NCI-H1417 (cell line): ENCODE measurements around the gene CES1.
"Not testable (repeated sequence)": the region's sequence is repeated elsewhere in the genome, so short reads cannot be mapped to it uniquely, and the experiment has no call there.

Experiments
- DNase-seq, 3 experiments: peaks; one replicate each; lab custom pipeline; 2025; lab: John Stamatoyannopoulos, UW

Gene CES1

GRCh38 chr16:55830658-55831294 is 2.1 kb downstream of the CES1 start:
- no peak for DNase-seq

GRCh38 chr16:55829232-55829631 is 3.7 kb downstream of the CES1 start:
- DNase-seq = not testable (repeated sequence)

- DNase-seq = no peak
Measured at GRCh38 chr16:55828680-55829079, 4.2 kb downstream of the CES1 start.

- no peak for DNase-seq
Measured at GRCh38 chr16:55825115-55825728, 7.7 kb downstream of the CES1 start.

GRCh38 chr16:55824473-55825000 is 8.4 kb downstream of the CES1 start:
- no peak for DNase-seq

DNA sequence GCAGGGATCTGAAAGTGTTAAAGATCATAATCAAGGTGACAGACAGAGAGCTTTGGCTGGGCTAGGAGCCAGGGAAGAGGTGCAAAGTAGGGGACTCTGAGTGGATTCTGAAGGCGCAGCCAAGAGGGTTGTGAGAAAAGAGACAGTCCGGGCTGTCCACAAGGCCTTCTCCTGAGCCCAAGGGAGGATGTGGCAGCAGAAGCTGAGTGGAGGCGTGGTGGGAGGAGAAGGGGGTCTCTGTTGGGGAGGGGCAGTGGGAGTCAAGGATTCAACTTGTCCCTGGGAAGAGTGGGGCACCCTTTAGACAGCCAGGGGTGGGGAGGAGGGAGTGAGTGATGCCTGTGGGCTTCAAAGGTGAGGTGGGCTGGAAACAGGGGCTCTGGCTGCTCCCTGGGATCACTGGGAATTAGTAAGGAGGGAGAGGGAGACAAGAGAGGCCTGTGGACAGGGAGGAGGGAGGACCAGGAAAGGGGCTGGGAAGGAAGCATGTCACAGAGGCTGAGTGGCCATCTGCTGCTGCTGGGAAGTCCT is 10.6 kb downstream of the CES1 start:
- DNase-seq = no peak

- no peak for DNase-seq
Measured at GRCh38 chr16:55821210-55821609, 11.7 kb downstream of the CES1 start.

DNA sequence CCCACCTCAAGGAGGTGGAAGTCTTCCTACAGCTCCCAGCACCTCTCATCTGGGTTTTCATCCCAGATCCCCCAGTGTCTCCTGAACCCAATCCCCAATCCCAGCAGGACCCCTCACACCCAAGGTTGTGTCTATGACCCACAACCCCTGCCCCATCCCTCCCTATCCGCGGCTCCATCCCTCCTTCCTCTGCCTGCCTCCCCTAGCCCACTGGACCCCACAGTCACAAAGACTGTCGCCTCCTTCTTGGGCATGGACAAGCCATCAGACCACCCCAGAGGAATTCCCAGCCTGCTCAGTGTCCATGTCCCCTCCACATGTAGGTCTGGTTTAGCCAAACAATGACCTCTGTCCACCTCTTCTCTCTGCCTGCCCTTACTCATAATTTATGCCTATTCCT is 12.3 kb downstream of the CES1 start:
- DNase-seq = no peak

DNA sequence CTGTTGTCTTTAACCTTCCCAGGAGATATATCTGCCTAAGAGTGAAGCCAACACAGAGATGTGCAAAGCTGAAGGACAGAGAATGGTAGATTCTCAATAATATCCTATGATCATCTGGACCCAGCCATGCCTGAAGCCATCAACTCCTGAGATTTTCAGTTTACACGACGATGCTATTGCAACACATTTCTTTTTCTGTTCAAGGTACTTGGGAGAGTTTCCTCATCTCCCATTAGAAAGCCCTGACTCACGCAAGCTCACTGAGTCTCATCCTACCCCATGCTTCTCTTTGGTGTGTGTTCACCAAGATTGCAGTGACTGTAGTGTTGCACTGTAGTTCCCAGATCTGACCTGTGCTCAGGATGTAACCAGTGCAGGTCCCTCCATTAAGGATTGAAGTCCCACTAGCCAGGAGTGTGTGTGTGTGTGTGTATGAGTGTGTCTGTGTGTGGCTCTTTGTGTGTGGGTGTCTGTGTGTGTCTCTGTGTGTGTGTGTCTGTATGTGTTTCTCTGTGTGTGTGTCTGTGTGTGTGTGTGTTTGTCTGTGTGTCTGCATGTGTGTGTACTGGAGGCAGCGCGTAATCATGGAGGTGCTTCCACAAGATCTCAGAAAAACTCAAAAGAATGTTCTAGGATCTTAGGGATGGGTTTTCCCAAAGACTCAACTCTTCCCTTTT is 15.5 kb downstream of the CES1 start:
- DNase-seq = no peak

DNA sequence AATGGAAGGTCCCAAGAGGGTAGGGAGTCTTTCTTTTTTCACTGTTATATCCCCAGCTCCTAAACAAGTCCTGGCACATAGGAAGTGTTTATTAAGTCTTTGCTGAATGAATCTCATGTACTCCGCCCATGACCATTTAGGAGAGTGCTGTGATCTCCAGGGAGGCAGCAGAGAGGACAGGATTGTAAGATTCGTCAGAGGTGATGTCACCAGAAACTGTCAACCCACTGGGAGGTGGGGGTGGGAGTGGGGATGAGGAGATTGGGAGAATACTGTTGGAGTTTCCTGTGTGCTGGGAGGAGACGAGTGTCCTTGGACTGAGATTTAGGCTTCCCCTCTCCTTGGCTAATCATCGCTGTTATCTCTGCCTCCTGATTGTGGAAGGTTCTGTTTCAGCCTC is 16.7 kb downstream of the CES1 start:
- not testable (repeated sequence) for DNase-seq

GRCh38 chr16:55815320-55815719 is 17.6 kb downstream of the CES1 start:
- DNase-seq = no peak

DNA sequence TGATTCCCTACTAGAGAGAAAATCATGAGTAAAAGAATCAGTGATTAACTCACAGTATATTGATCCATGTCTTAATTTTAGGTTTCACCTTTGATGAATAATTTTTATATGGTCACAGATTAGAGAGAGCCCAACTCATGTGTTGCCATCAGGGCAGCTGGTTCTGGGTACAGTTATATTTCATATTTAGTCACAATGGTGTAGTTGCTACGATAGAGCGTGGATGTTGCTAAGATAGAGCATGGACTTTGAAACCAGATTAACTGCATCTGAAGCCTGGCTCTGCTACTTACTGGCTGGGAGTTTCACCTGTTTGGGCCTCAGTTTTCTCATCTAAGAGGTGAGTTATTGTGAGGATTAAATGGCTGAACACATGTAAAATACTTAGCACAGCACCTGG is 18.7 kb downstream of the CES1 start:
- DNase-seq = not testable (repeated sequence)

DNA sequence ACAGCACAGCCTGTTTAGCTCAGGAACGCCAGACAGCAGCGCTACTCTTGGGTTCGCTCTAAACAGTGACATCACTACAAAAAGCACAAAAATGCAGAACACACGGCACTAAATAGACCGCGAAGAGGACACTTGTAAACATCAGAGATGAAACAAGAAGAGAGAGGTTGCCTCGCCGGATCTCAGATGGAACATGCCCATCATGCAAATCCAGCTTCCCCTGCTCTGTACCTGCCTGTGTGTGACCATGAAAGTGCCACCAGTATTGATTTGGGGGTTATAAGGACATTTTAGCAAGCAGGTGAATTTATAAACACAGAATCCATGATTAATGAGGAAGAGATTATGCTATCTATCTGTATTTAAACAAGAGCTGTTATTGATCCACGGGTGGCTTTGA is 19.2 kb downstream of the CES1 start:
- DNase-seq = not testable (repeated sequence)

DNA sequence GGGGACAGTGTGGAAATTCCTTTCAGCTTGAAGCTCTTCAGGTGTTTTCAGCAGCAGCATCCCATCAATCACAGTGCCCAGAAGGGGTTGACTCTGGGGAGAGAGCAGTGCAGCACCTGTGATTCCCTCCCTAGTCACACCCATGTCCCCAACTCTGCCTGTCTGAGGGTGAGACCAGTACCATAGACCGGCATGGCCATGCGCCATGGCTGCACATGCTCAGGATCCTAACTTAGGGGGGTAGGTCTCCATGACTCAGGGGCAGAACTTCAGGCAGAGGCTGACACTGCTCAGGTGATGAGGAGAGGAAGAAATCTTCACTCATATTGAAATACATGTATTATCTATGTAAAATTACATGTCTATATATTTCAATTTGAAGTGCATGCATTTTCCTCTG is 19.9 kb downstream of the CES1 start:
- DNase-seq = no peak

DNA sequence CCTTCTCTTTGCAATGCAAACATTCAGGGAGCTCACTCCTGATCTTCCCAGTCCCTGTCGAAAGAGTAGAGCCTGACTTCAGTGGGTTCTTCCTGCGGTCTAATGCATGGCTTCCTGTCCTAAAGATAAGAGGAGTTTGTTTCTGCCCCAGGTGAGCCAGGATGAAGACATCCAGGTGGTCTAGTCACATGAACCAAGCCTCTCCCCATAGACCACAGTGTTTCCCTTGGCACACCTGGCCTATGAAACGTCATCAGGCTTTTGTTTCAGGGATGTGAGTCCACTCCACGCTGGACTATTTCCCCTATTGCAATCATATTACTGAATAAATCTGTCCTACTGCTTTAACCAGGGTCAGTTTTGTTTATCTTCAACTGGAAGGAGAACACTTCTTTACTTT is 21.1 kb downstream of the CES1 start:
- DNase-seq = no peak

DNA sequence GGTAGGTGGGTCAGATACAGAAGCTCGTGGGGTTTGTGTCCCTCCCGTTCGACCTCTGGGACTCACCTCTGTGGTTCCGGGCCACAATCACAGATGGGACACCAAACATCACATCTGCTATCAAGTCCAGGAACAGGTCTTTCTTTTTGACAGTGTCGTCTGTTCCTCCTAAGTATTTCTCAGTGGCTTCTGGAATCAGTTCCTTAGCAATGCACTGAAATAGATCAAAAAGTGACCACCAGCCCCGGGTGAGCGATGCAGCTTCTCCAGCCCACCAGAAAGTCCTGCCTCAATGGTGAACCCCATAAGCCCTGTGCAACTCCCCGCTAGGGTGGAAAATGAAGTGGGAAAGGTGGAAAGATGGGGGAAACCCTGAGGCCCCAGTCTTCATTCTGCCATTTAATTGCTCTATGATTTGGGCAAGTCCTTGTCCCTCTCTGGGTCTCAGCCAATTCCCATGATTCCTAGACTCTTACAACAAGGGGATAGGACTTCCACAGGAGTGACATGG is 22.4 kb downstream of the CES1 start:
- DNase-seq = no peak

GRCh38 chr16:55809851-55810250 is 23.0 kb downstream of the CES1 start:
- DNase-seq = no peak

DNA sequence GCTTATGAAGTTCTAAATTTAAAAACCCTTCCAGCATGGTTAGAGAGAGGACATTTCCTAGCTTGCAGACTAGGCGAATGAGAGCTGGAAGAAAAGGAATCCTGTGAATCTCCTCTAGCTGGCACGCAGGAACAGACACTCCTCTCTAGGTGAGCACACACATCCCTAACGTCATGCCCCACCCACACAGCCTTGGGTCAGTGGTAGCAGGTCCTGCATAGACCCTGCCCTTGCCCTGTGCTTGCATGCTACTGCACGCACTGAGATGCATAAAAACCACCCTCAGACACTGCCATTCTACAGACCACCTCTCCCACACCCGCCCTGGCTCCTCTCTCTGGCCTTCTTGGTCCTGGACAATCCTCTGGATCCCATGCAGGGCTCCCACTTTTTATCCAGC is 23.5 kb downstream of the CES1 start:
- DNase-seq = no peak

DNA sequence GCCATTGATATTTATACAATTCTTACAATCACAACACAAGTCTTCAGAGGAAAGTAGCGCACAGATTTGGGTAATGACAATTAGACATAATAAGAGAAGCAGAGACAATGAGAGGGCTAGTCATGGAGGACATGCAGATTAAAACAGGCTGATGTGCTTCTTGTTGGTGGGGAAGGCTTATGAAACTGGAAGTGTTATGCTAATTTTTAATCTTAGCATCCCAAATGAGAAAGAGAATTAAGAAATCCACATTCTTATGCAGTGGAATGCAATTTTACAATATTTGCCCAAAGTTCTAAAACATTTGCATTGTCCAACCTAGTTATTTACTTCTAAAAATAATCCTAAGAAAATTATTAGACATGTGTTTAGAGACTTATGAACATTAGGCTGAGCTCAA is 24.6 kb downstream of the CES1 start:
- not testable (repeated sequence) for DNase-seq

GRCh38 chr16:55805104-55805503 is 27.8 kb downstream of the CES1 start:
- DNase-seq = not testable (repeated sequence)

GRCh38 chr16:55803681-55804080 is 29.2 kb downstream of the CES1 start:
- not testable (repeated sequence) for DNase-seq

- DNase-seq = not testable (repeated sequence)
Measured at GRCh38 chr16:55792934-55793374, 39.9 kb downstream of the CES1 start.

DNA sequence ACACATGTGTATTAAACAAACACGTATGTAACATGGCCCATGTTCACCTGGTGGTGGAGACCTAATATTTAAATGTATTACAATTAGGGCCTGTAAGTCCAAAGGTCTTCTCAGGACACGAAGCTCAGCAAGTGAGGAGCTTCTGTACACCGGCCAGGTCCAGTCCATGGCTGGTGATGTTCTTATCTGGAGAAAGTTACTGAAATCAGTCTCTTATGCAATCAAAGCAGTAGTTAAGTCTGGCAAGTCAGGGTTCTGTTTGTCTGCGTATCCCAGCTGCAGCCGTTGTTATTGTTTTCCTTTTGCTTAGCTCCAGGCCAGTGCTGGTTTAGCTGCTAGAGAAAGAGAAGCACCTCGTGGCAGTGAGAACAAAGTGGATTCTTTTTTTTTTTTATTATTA is 41.4 kb downstream of the CES1 start:
- DNase-seq = not testable (repeated sequence)
